Measurements from ENCODE around the gene POU3F3. TPM values are rescaled to one million over a fixed set of nuclear protein-coding genes. Genes with fewer than 3 reads are reported as not detected.

POU3F3 gene
- total RNA-seq, 6 donors from 2014 or later = not detected

DNA sequence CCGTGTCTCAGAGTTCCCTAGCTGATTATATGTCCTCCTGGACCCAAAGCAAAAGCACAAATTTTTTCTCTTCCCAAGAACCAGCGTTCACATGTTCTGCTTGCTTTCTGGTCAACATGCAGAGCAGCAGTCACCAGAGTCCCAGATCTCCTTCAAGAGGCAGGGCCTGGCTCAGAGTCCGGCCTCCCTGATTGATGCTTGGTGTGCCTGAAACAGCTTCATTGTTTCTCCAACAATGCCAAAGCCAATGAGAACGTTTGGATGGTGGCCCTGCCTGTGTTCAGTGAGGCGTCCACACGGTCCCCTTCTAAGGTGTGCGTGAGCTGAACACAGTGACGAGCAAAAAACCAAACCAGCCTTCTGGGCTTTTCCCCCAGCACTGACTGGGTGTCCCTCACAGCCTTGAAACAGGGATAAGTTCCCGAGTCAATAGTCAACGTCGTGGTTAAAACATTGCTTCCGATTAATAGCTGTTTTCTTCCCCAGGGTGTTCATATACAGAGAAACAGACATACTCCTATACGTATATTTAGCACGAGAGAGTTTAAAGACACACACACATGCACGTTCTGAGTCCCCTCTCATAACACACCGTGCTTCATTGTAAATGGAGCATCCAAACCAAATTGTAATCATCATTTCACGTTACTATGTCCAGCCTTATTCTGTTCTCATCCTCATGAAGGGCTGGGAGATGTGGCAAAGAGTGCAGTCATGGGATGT, 19.3 kb upstream of the POU3F3 start:
- Histone ChIP-seq H3K27ac (no peak overlapping the region), H3K4me3 (no peak overlapping the region), H3K36me3 (no peaks in the 10 kb centered on the region), H3K27me3 (no peaks in the 10 kb centered on the region), H3K9me3 (no peaks in the 10 kb centered on the region), H3K4me1 (no peaks in the 10 kb centered on the region)
- TF ChIP-seq POLR2AphosphoS5 (IDR thresholded peaks at IDR 0.05) (no peak), POLR2A (IDR thresholded peaks at IDR 0.05) (no peak), EP300 (IDR thresholded peaks at IDR 0.05) (no peak)
- TF ChIP-seq, protein P1, sequence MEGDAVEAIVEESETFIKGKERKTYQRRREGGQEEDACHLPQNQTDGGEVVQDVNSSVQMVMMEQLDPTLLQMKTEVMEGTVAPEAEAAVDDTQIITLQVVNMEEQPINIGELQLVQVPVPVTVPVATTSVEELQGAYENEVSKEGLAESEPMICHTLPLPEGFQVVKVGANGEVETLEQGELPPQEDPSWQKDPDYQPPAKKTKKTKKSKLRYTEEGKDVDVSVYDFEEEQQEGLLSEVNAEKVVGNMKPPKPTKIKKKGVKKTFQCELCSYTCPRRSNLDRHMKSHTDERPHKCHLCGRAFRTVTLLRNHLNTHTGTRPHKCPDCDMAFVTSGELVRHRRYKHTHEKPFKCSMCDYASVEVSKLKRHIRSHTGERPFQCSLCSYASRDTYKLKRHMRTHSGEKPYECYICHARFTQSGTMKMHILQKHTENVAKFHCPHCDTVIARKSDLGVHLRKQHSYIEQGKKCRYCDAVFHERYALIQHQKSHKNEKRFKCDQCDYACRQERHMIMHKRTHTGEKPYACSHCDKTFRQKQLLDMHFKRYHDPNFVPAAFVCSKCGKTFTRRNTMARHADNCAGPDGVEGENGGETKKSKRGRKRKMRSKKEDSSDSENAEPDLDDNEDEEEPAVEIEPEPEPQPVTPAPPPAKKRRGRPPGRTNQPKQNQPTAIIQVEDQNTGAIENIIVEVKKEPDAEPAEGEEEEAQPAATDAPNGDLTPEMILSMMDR (IDR thresholded peaks at IDR 0.05) = no peak
- WGBS, 2 donors = 89% methylated on average over 15 to 17 of the region's 17 CpGs
- no peak for ATAC-seq (ENCODE audit: low FRiP score in 2 of 2)
- DNase-seq = no peak

DNA sequence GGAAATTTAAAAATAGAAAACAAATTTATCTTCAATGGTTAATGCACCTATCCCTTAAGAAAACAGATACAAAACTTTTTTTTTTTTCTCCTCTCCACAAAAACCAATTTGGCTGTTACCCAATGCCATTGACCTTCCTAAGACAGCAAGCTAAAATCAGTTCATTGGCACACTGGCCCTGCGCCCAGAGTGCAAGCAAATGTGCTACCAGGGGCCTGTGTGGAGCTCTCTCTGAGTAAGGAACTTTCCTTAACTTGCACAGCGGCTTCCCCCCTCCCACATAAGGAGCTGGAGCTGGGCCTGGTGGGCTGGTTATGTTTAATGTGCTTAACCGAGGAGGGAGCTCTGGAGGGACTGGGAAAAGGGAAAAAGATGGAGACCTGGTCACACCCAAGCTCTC, 17.6 kb upstream of the POU3F3 start:
- ATAC-seq (ENCODE audit: low FRiP score in 2 of 2) (no peak), DNase-seq (no peak)
- TF ChIP-seq POLR2AphosphoS5 (IDR thresholded peaks at IDR 0.05) = no peak
- WGBS, 2 donors = 74 to 85% methylated on average over 2 to 3 of the region's 3 CpGs
- Histone ChIP-seq H3K27ac (no peak overlapping the region), H3K36me3 (no peaks in the 10 kb centered on the region), H3K4me1 (no peaks in the 10 kb centered on the region), H3K27me3 (no peaks in the 10 kb centered on the region), H3K4me3 (no peak overlapping the region), H3K9me3 (no peaks in the 10 kb centered on the region)

DNA sequence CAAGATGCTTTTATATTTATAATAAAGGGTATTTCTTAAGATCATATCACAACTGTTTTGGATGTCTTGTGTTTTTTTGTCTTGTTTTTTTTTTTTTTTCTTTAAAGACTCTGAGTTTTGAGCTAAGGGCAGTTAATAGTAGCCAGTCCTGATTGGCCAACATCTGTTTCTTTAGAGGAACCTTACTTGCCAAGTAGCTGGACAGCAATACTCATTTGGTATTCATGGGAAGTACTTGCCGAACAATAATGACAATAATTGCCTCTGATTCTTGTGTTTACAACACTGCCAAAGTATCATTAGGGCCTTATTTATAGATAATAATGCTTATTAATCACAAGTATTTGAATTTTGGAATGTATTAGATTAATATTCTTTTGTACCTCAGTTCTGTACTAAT, 17.1 kb upstream of the POU3F3 start:
- WGBS, 2 donors = 75 to 87% methylated on average over 1 of the region's 1 CpG
- Histone ChIP-seq H3K27ac (no peak overlapping the region), H3K9me3 (no peaks in the 10 kb centered on the region), H3K36me3 (no peaks in the 10 kb centered on the region), H3K4me3 (no peak overlapping the region), H3K4me1 (no peaks in the 10 kb centered on the region), H3K27me3 (no peaks in the 10 kb centered on the region)
- ATAC-seq (ENCODE audit: low FRiP score in 2 of 2) = no peak
- no peak for DNase-seq
- TF ChIP-seq EP300 (IDR thresholded peaks at IDR 0.05) (no peak), POLR2A (IDR thresholded peaks at IDR 0.05) (no peak), POLR2AphosphoS5 (IDR thresholded peaks at IDR 0.05) (no peak)
- TF ChIP-seq, protein P1 (IDR thresholded peaks at IDR 0.05) = no peak

DNA sequence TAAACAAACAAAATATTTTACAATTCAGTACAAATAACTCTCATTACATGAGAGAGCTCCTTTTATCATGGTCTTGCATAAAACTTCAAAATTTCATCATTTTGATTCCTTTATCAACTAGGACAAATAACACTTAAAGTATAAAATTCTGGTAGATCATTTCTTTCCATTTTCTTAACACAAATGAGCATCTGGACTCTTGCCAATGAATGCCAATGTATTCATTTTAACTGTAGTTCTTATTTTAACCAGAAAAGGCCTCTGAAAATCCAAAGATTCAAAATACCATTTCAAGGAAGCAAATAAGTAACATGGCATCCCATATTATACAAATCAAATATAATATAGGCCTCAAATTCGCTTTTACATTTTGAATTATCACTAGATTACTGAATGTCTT, 13.8 kb upstream of the POU3F3 start:
- Histone ChIP-seq H3K27ac (no peak overlapping the region), H3K4me3 (no peak overlapping the region), H3K9me3 (no peaks in the 10 kb centered on the region), H3K27me3 (peaks cover 0 to 33% (median 24%) of the 10 kb centered on the region in 4 donors), H3K4me1 (peaks cover 15 to 31% (median 22%) of the 10 kb centered on the region in 4 donors), H3K36me3 (no peaks in the 10 kb centered on the region)
- TF ChIP-seq, protein P1 (IDR thresholded peaks at IDR 0.05) = no peak
- no peak for TF ChIP-seq POLR2AphosphoS5 (IDR thresholded peaks at IDR 0.05)
- no peak for TF ChIP-seq POLR2A (IDR thresholded peaks at IDR 0.05)
- TF ChIP-seq EP300 (IDR thresholded peaks at IDR 0.05) = no peak
- WGBS, 2 donors = 83 to 86% methylated on average over 1 of the region's 1 CpG
- ATAC-seq (ENCODE audit: low FRiP score in 2 of 2) (no peak), DNase-seq (no peak)

DNA sequence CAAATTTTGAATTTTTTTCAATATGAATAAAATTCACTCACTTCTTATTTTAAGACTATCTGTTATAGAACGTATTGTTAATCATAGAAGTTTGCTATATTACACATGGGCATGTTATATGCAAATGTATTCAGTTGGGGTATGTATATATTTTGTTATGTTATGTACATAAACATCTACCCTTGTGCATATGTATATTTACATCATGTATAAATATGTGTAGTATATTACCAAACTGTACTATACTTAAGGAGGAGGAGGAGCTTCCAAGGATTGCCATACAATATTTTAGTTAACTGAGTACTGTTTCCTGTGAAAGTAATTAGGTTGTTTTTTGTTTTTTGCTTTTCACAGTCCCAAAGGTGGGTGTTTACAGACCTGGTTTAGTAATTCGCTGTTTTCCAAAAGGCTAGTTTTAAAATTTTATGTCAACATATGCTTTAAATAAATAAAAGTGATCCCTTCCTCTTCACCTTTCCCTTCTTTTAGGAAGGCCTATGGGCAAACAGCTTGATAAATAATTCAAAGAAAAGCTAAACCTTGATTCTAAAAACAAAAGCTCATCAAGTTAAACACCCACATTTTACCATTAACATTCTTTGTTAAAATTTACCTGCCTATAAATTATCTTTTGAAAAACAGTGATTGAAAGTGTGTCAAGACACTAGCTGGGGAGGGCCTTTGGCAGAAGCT, 12.9 kb upstream of the POU3F3 start:
- Histone ChIP-seq H3K4me3 (no peak overlapping the region), H3K36me3 (no peaks in the 10 kb centered on the region), H3K4me1 (peaks cover 17 to 34% (median 25%) of the 10 kb centered on the region in 4 donors), H3K27ac (no peak overlapping the region), H3K27me3 (peaks cover 0 to 41% (median 27%) of the 10 kb centered on the region in 4 donors), H3K9me3 (no peaks in the 10 kb centered on the region)
- DNase-seq (no peak), ATAC-seq (ENCODE audit: low FRiP score in 2 of 2) (no peak)
- TF ChIP-seq, protein P1 (IDR thresholded peaks at IDR 0.05) = no peak
- no peak for TF ChIP-seq EP300 (IDR thresholded peaks at IDR 0.05)
- TF ChIP-seq POLR2A (IDR thresholded peaks at IDR 0.05) = no peak
- TF ChIP-seq POLR2AphosphoS5 (IDR thresholded peaks at IDR 0.05) = no peak
- 89 to 93% methylated on average over 2 of the region's 2 CpGs for whole genome bisulfite sequencing, 2 donors
